COLO829 (cell line): ENCODE measurements around the gene IL1R2.

Experiments
- DNase-seq: peaks from one replicate; pipeline ENCODE4 v3.0.0; 2012; ENCODE audit warnings: low spot score

Gene IL1R2

DNA sequence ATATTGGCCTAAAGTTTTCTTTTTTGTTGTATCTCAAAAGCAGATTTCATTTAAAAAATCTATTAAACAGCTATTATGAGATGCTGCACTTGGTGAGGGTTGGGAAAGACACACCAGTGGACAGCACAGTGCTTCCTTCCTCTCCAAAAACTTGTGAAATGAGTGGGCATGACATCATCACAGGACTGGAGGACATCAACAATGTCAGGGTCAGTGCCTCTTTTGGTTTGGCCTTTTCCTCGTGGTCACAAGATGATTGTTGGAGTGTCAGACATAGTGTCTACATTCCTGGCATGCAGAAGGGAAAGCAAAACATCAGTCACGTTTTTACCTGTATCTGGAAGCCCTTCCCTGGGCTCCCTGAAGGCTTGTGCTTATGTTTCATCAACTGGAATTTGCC is 49.6 kb downstream of the IL1R2 start:
- no peak for DNase-seq

GRCh38 chr2:102042196-102043081 is 50.7 kb downstream of the IL1R2 start:
- DNase-seq = no peak

DNA sequence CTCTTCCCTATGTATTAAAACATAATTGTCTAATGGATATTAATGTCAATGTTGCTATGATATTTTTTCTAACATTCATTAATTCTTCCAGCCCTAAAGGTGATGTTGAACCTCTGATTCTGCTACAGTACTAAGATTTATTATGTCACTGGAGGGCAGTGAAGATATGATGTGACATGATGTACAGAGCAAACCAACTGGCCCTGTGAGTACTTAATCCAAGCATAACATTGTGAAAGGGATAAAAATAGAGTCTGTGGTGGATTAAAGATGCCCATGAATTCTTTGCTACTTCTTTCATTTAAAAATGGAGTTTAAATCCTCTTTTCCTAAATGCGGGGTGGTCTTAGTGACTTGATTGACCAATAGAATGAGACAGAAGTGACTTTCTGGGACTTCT is 51.8 kb downstream of the IL1R2 start:
- DNase-seq = no peak

GRCh38 chr2:102044235-102044896 is 52.6 kb downstream of the IL1R2 start:
- no peak for DNase-seq

DNA sequence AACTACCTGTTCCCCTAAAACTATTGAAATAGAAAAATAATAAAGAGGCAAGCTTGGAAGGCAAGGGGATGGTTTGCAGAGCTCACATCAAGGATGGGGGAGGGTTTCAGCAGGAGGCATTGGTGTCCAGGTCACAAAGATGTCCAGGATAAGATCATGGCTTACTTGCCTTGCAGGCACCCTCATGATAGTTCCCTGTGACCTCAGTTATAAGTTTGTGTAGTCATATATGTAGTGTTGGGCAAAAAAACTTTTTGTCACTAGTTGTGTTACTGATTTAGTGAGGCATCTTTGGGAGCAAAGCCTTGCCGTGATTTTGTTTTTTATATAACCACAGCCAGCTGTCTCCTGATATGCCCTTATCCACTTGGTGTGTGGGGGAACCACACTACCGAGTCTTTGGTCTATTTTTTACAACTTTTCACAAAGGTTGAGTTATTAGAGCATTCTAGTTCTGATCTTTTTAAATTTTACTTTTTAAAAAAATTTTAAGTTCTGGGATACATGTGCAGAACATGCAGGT is 53.3 kb downstream of the IL1R2 start:
- no peak for DNase-seq

- no peak for DNase-seq
Observed at GRCh38 chr2:102045697-102046096, 53.9 kb downstream of the IL1R2 start.

DNA sequence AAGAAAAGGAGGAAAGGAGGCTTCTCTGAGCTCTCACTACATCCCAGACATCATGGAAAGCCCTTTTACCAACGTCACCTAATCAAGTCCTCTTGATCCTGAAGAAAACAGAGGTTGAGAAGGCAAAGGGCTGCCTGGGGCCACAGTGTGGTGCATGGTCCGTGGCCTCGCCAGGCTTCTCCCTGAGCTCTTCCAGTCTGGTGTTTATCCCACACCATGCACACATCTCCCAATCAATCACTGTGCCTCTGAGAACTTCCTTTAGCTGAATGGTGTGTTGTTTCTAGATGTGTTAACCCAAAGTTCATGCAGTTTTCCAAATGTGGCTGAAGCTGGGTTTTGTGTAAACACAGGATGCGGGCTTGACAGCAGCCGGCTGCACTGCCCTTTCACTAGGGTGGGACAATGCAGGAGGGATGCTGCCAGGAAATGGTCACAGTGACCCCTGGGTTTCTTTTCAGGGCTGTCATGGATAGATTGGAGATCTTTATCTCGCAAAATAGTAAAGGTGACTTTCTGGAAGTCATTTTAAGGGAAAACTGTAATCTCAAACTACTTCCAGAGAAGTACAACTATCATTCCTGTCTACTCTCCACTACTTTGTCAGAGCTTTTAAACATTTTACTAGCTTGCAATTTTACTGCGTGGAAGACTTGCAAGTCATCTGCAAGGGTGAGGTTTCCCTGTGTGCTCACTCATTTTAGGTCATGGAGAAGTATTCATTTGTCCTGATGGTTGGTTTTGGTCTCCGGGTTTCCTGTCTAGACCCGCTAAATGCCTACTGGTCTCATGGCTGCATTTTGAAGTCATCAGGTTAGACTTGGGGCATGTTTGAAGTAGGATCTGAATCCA is 54.6 kb downstream of the IL1R2 start:
- DNase-seq = no peak

GRCh38 chr2:102048465-102048864 is 56.7 kb downstream of the IL1R2 start:
- no peak for DNase-seq

GRCh38 chr2:102049756-102050443 is 58.1 kb downstream of the IL1R2 start:
- DNase-seq = peak; percentile 67

- DNase-seq = peak; percentile 98
Observed at GRCh38 chr2:102050854-102051391, 59.2 kb downstream of the IL1R2 start.

GRCh38 chr2:102051692-102052277 is 60.0 kb downstream of the IL1R2 start:
- DNase-seq = no peak

GRCh38 chr2:102052365-102052764 is 60.6 kb downstream of the IL1R2 start:
- DNase-seq = no peak

GRCh38 chr2:102053096-102053495 is 61.3 kb downstream of the IL1R2 start:
- DNase-seq = no peak

DNA sequence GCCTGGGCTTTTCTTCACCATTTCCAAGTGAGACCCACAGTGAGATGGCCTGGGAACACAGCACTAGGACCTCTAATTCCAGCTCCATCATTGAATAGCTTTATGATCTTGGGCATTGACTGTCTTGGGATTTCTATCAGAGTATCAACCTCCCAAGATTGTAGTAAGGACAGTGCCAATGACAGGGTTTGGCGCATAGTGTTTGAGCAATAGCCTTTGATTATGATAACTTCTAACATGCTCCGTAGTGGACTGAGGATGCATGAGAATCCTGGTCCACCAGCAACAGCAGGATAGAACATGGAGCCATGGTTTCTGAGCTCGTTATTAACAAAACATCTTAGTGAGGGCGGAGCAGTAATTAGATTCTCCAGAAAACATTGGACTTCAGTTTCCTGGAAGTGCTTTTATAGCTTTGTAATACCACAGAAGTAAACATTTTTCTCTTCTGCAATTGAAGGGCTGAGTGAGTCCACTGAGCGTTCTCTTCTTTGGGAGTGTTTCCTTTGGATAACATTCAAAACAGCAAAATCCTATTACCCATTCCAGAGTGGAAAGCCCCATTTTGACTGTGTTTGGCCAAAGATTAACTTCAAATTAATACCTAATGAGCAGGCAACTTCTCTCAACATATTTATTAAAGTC is 63.7 kb downstream of the IL1R2 start:
- DNase-seq = no peak

- DNase-seq = no peak
Observed at GRCh38 chr2:102056079-102056581, 64.4 kb downstream of the IL1R2 start.

GRCh38 chr2:102057502-102058292 is 65.9 kb downstream of the IL1R2 start:
- DNase-seq = no peak

DNA sequence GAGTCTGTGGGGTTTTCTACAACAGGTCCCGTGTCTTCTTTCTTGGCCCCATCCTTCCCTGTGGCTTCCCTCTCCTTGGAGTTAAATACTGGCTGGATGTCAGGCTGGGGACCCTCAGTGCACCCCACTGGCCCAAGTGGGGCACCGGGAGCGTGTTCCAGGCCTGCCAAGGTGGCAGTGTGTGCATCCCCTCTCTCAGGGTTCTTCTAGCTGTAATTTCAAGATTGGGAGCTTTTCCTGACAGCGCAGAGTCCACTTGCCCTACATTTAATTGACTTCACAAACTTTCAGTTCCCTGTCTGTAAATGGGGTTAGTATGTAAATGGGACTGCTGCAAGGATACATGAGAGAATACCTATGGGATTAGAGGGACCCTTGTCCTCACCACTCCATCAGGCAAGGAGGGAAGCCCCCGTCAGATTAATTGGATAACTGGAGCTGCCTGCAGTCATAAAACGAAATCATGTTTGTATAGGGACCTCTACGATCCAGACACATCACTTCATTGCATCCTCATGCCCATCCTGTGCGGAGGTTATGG is 66.6 kb downstream of the IL1R2 start:
- DNase-seq = no peak

DNA sequence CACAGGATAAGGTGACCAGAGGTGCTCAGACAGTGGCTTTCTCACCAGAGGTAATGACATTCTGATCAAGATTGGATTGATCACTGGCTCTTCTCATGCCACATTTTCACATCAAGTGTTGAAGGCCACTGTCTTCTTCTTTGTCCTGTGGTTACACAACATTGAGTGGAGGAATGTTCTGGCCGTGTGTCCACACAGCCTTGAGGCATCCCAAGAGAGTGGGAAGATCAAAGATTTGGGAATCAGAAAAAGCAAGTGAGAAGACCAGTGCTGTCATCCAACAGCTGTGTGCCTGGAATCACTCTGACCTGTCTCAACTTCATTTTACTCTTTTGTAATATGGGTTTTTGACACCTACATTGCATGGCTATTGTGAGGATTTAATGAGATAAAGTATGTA is 67.4 kb downstream of the IL1R2 start:
- no peak for DNase-seq

DNA sequence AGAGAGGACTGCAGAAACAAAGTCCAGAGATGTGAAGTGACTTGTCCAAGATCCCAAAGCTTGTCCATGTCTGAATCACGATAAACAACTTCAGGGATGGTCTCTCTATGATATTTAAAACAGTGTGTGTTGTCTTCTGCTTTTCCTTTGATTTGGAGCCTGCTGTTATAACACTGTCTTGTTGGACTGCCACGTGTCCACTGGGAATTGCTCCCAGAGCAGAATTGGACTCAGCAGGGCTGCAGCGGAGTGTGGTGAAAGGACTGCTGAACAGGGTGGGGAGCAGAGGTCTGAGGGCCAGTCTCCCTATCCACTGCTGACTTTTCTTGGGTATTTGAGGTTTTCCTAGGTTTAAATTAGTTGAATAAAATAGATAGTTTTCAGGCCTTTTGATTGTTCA is 68.3 kb downstream of the IL1R2 start:
- no peak for DNase-seq
